ENCODE data around the gene FLNB. TPM values are rescaled to one million over a fixed set of nuclear protein-coding genes. Genes with fewer than 3 reads are reported as not detected.

FLNB gene
- total and polyA plus RNA-seq, 2 of the 13 experiments (the other 11 are each of a cell fraction or from before 2014, with no cell fraction given), result 106 to 130 TPM

- H3K79me2 ChIP-seq (ENCODE audit: insufficient read depth, low read length), result peaks cover 98% of the 10 kb centered on the region
- no peak for DNase-seq (ENCODE audit: low spot score)
- H3K9ac ChIP-seq (ENCODE audit: insufficient read depth, low read depth, low read length), result no peak overlapping the region
- ATAC-seq, result no peak
- H2AFZ ChIP-seq (ENCODE audit: low read length), result no peak overlapping the region
- in situ Hi-C loops (cut with HindIII; ENCODE audit: extremely low pct_ligation_motif_present, low pct_unique_long_range_greater_than_20kb) (no loop called here), intact Hi-C loops (cut with micrococcal nuclease; ENCODE audit: unreplicated experiment) (no loop called here)
- no peak overlapping the region for H3K27ac ChIP-seq (ENCODE audit: extremely low read length, insufficient read depth, low read length)
- H3K4me2 ChIP-seq (ENCODE audit: low read depth, low read length), result no peak overlapping the region
- no peaks in the 10 kb centered on the region for H3K9me3 ChIP-seq (ENCODE audit: low read length)
- H3K4me1 ChIP-seq (ENCODE audit: insufficient read depth, low read length), result peaks cover 100% of the 10 kb centered on the region
- TF ChIP-seq ZNF331 (CRISPR knock-in tag; IDR thresholded peaks at IDR 0.05) (no peak), ATAD3A (CRISPR knock-in tag; IDR thresholded peaks at IDR 0.05) (no peak), TARDBP (CRISPR knock-in tag; IDR thresholded peaks at IDR 0.05) (no peak), FOXM1 (CRISPR knock-in tag; IDR thresholded peaks at IDR 0.05) (no peak), FOXA3 (CRISPR knock-in tag; IDR thresholded peaks at IDR 0.05) (no peak), ZFP36L1 (CRISPR knock-in tag; IDR thresholded peaks at IDR 0.05) (no peak), ZNF24 (IDR thresholded peaks at IDR 0.05) (no peak), MLXIP (CRISPR knock-in tag; IDR thresholded peaks at IDR 0.05; ENCODE audit: borderline replicate concordance) (no peak), PBX3 (CRISPR knock-in tag; IDR thresholded peaks at IDR 0.05; ENCODE audit: borderline replicate concordance) (no peak), SIN3A (IDR thresholded peaks at IDR 0.05; ENCODE audit: borderline replicate concordance, low read depth, low read length) (no peak), POGZ (CRISPR knock-in tag; IDR thresholded peaks at IDR 0.05) (no peak), KDM5A (IDR thresholded peaks at IDR 0.05; ENCODE audit: borderline replicate concordance, low read length) (no peak), SMC3 (IDR thresholded peaks at IDR 0.05; ENCODE audit: low read length) (no peak), SKI (IDR thresholded peaks at IDR 0.05; ENCODE audit: partially characterized antibody) (no peak)
- TF ChIP-seq, protein P1, sequence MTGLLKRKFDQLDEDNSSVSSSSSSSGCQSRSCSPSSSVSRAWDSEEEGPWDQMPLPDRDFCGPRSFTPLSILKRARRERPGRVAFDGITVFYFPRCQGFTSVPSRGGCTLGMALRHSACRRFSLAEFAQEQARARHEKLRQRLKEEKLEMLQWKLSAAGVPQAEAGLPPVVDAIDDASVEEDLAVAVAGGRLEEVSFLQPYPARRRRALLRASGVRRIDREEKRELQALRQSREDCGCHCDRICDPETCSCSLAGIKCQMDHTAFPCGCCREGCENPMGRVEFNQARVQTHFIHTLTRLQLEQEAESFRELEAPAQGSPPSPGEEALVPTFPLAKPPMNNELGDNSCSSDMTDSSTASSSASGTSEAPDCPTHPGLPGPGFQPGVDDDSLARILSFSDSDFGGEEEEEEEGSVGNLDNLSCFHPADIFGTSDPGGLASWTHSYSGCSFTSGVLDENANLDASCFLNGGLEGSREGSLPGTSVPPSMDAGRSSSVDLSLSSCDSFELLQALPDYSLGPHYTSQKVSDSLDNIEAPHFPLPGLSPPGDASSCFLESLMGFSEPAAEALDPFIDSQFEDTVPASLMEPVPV (CRISPR knock-in tag; IDR thresholded peaks at IDR 0.05), result no peak
- no peak overlapping the region for H3K4me3 ChIP-seq (replicated peaks in 1 of 3; ENCODE audit: insufficient read depth in 1 of 3, low read depth in 2 of 3, low read length in 3 of 3)
- H3K36me3 ChIP-seq (replicated peaks in 1 of 2; ENCODE audit: control insufficient read depth in 1 of 2, insufficient read depth in 2 of 2, low read length in 2 of 2), result peaks cover 7 to 18% of the 10 kb centered on the region in 2 experiments; a peak in 3 of 5 replicates
- ChIA-PET CTCF (ENCODE audit: low intra/inter-chr PET ratio, low total read pairs) (no interaction called here), POLR2A (no interaction called here)
- peaks cover 95% of the 10 kb centered on the region for H4K20me1 ChIP-seq (ENCODE audit: insufficient read depth, low read length)
- WGBS (ENCODE audit: low lambda C conversion rate), result 74% methylated on average over 1 of the region's 1 CpG
- no peaks in the 10 kb centered on the region for H3K27me3 ChIP-seq (ENCODE audit: control insufficient read depth in 1 of 2, insufficient read depth in 2 of 2, low read length in 2 of 2)
- FAIRE-seq, result no peak
- BruUV-seq (replicated peaks), result no TSS peak
Measured at GRCh38 chr3:58016710-58017109, 8.5 kb downstream of the FLNB start.
